Lower leg skin (tissue), 3 donors: ENCODE results near the gene UGT2A3.

ENCODE experiments used
- CTCF ChIP-seq, 3 donors: fragments of 450-650 bp; IDR thresholded peaks; one replicate each; pipeline ENCODE4 v1.5.1; 2016; ENCODE audit warnings: antibody characterized with exemption in 3 of 3, mild to moderate bottlenecking in 3 of 3, moderate library complexity in 2 of 3
- POLR2A ChIP-seq, 2 donors: fragments of 450-650 bp; IDR thresholded peaks; one replicate each; pipeline ENCODE4 v1.6.1; 2016 to 2017; ENCODE audit warnings: antibody characterized with exemption in 2 of 2, mild to moderate bottlenecking in 1 of 2, moderate library complexity in 1 of 2

GRCh38 chr4:68912807-68913206 lies 38.8 kb downstream of the UGT2A3 start:
- TF ChIP-seq CTCF (IDR thresholded peaks at IDR 0.05) (no peak), POLR2A (IDR thresholded peaks at IDR 0.05) (no peak)
